Bronchial smooth muscle cell (primary cell): ENCODE data around the gene MAPK8IP2. TPM values are rescaled to one million over a fixed set of nuclear protein-coding genes. Genes with fewer than 3 reads are reported as not detected.

ENCODE experiments used
- total RNA-seq: library from RNA; depleted of rRNA; stranded (reverse); fragments of >200 nt; gene quantifications from 2 replicates; pipeline ENCODE4 v1.2.1, GENCODE V29; 2014

The MAPK8IP2 gene
- total RNA-seq: 0.26 and 0.32 TPM in 2 replicates

GRCh38 chr22:50600538-50600937 is at the start of gene MAPK8IP2:
Gene MAPK8IP2, plus strand, starts transcription at chr22:50600793. Its CDS starts 26 bp downstream, at chr22:50600819.

DNA sequence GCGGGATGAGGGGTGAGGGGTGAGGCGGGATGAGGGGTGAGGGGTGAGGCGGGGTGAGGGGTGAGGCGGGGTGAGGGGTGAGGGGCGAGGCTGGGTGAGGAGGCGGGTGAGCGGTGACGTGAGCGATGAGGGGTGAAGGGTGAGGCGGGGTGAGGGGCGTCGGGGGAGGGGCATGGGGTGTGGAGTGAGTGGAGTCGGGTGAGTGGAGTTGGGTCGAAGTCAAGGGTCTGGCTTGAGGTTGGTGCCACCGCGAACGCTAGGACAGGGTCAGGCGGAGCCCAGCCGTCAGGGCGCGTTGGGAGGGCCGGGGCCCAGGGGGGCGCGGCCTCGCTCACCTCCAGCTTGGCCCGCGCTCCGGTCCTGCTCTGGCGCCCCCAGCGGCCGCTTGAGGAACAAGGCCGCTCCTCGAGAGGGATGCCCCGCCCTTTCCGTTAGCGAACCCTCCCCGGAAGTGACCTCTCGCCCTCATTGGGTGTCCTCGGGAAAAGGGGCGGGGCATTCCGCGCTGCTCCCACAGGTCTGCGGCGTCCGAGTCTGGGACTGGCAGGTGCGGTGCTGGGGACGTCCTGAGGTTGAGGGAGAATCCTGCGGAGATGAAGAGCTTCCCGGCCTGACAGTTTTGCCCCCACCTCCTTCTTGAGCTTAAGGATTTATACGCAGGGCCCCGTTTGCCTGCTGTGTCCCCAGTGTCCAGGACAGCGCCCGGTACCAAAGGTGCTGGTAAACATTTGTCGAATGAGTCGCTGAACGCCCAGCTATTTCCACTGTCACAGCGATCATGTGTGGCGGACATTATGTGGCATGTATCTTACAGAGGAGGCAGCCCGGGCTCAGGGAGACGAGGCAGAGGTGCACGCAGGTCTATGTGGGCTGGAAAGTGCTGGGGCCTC is 37.8 kb upstream of the MAPK8IP2 start, which contains the start of gene SYCE3:
Gene SYCE3, minus strand, starts transcription at position 397 of the 890 bp plus-strand sequence. CDS start 6,514 bp downstream, outside the sequence.

DNA sequence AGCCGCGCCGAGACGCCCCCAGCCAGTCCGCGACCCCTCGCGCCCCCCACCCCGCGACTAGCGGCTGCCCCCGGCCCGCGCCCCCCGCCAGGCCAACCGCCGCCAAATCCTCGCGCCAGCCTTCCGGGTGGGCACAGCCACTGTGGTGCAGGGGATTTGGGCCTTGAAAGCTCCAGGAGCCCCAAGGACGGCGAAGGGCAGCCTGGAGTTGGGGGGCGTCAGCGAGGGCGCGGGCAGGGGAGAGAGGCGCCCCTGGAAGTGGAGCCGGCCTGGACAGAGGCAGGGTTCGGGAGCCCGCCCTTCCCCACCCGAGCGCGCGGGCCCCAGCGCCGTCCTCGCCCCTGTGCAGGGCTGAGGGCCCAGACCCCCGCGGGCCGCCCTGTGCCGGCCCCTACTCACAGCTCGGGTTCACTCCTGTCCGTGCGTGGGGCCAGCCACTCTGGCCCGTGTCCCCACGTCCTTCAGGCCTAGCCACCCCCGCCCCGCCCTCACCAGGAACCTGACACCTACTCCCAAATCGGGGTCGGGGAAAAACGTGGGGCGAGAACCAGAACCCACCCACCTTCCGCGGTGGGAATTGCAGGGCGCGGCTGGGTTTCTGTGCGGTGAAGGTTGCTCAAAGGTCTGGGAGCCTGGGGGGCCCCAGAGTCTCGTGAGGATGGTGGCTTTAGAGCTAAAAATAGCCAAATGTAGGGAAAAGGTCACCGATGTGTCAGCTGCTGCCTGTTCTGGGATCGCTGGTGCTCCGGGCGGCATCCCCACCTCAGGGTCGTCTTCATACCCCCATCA is 22.4 kb upstream of the MAPK8IP2 start, which contains the start of gene CPT1B:
Gene CPT1B, minus strand, starts transcription at position 441 of the 789 bp plus-strand sequence. CDS start 512 bp downstream, outside the sequence.

GRCh38 chr22:50582493-50583293 is 17.9 kb upstream of the MAPK8IP2 start, which contains the start of gene CHKB:
Gene CHKB, minus strand, starts transcription at chr22:50582849. Its CDS starts 68 bp downstream, at chr22:50582781.

GRCh38 chr22:50627642-50628542 is 27.3 kb downstream of the MAPK8IP2 start, which contains the start of gene ARSA:
Gene ARSA, minus strand, starts transcription at chr22:50628152. Its CDS starts 373 bp downstream, at chr22:50627779.

Other genes with a start within 250 kb of the MAPK8IP2 start
- 46.0 and 79.3 TPM in 2 replicates for gene SBF1, start 125.8 kb upstream of the MAPK8IP2 start, total RNA-seq
- gene ADM2, start 119.2 kb upstream of the MAPK8IP2 start, total RNA-seq: 0.16 and 0.86 TPM in 2 replicates
- not detected in 2 replicates for gene MIOX, start 113.9 kb upstream of the MAPK8IP2 start, total RNA-seq
- gene LMF2, start 93.1 kb upstream of the MAPK8IP2 start, total RNA-seq: 19.3 and 20.5 TPM in 2 replicates
- gene NCAPH2, start 92.6 kb upstream of the MAPK8IP2 start, total RNA-seq: 17.5 and 21.6 TPM in 2 replicates
- 2.6 and 2.8 TPM in 2 replicates for gene SCO2, start 75.2 kb upstream of the MAPK8IP2 start, total RNA-seq
- gene TYMP, start 70.8 kb upstream of the MAPK8IP2 start, total RNA-seq: 8.8 and 18.3 TPM in 2 replicates
- gene KLHDC7B, start 54.9 kb upstream of the MAPK8IP2 start, total RNA-seq: 0.60 TPM in 1 of 2 replicates, not detected in the other
- gene SYCE3, start 37.9 kb upstream of the MAPK8IP2 start, total RNA-seq: 0.94 TPM in 1 of 2 replicates, not detected in the other
- gene CPT1B, start 22.4 kb upstream of the MAPK8IP2 start, total RNA-seq: 0.95 and 4.4 TPM in 2 replicates
- gene CHKB, start 17.9 kb upstream of the MAPK8IP2 start, total RNA-seq: 15.1 and 21.3 TPM in 2 replicates
- 11.3 and 11.5 TPM in 2 replicates for gene ARSA, start 27.4 kb downstream of the MAPK8IP2 start, total RNA-seq
- 0.32 and 0.43 TPM in 2 replicates for gene SHANK3, start 72.0 kb downstream of the MAPK8IP2 start, total RNA-seq
- gene ACR, start 137.4 kb downstream of the MAPK8IP2 start, total RNA-seq: not detected in 2 replicates
- 7.3 and 9.4 TPM in 2 replicates for gene RABL2B, start 182.8 kb downstream of the MAPK8IP2 start, total RNA-seq